ENCODE results near the gene L2HGDH. TPM values are rescaled to one million over a fixed set of nuclear protein-coding genes. Genes with fewer than 3 reads are reported as not detected.

L2HGDH gene
- total and polyA plus RNA-seq, 9 of the 15 experiments (the other 6 are each of a cell fraction or from before 2014, with no cell fraction given) = 1.7 to 16.1 (median 10.5) TPM

DNA sequence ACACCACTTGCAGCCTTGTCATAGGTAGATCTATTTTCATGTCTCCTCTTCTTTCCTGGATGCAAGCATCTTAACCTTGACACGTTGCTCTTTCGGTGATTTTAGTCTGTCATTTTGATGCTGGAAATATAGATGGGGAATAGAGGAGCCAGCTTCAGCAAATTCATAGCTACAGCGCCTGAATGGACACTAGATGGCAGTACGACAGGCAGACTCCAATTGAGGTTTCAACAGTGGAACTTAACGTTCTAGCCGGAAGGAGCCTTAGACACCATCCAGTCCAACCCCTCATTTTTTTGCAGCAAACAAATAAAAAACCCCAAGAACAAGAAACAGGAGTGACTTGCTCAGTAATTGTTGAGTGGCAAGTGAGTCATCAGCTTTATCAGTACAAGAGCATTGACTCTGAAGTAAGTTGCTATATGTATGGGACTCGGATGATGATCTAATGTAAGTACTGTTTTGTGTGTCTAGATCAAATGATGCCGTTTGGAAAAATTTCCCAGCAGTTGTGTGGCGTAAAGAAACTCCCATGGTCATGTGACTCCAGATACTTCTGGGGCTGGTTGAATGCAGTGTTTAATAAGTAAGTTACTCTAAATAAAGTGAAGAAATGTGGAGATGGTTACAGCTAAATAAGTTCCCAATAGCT lies 9.1 kb upstream of the L2HGDH start (continued):
- peak in 1 of 2 experiments; percentile 29; a peak in 1 of 4 replicates for TF ChIP-seq RCOR1 (IDR thresholded peaks at IDR 0.05; ENCODE audit: borderline replicate concordance in 1 of 2, low read depth in 2 of 2, low read length in 2 of 2)
- no peak for TF ChIP-seq MIER1 (IDR thresholded peaks at IDR 0.05; ENCODE audit: low read depth)
- TF ChIP-seq HDGF (IDR thresholded peaks at IDR 0.05) = no peak
- no peak for TF ChIP-seq RNF219 (CRISPR knock-in tag; IDR thresholded peaks at IDR 0.05)
- peak; percentile 24 for TF ChIP-seq CBFA2T2 (conservative IDR thresholded peaks at IDR 0.05)
- peak; percentile 23; the same call in 1 of the 2 replicates for TF ChIP-seq SP1 (CRISPR knock-in tag; IDR thresholded peaks at IDR 0.05)
- peak; percentile 51 for TF ChIP-seq NFE2 (IDR thresholded peaks at IDR 0.05; ENCODE audit: low read depth)
- no peak for TF ChIP-seq RUNX1 (IDR thresholded peaks at IDR 0.05; ENCODE audit: low read depth)
- TF ChIP-seq, protein P1, sequence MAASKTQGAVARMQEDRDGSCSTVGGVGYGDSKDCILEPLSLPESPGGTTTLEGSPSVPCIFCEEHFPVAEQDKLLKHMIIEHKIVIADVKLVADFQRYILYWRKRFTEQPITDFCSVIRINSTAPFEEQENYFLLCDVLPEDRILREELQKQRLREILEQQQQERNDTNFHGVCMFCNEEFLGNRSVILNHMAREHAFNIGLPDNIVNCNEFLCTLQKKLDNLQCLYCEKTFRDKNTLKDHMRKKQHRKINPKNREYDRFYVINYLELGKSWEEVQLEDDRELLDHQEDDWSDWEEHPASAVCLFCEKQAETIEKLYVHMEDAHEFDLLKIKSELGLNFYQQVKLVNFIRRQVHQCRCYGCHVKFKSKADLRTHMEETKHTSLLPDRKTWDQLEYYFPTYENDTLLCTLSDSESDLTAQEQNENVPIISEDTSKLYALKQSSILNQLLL (CRISPR knock-in tag; IDR thresholded peaks at IDR 0.05; ENCODE audit: borderline replicate concordance) = no peak
- TF ChIP-seq RNF2 (IDR thresholded peaks at IDR 0.05) = no peak
- no peak for TF ChIP-seq HDAC6 (IDR thresholded peaks at IDR 0.05; ENCODE audit: low read depth, low read length)
- peak; percentile 12 for TF ChIP-seq E2F8 (IDR thresholded peaks at IDR 0.05; ENCODE audit: low read depth, partially characterized antibody)
- no peak for TF ChIP-seq FOXO4 (CRISPR knock-in tag; IDR thresholded peaks at IDR 0.05)
- TF ChIP-seq, protein P2, sequence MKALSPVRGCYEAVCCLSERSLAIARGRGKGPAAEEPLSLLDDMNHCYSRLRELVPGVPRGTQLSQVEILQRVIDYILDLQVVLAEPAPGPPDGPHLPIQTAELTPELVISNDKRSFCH (CRISPR knock-in tag; IDR thresholded peaks at IDR 0.05) = no peak
- TF ChIP-seq, protein P2 (tag; IDR thresholded peaks at IDR 0.05) = no peak
- TF ChIP-seq ZNF639 (CRISPR knock-in tag; conservative IDR thresholded peaks at IDR 0.05 in 1 of 2, IDR thresholded peaks at IDR 0.05 in 1 of 2) = 0 out of 4 replicates have a peak, but pooled peaks of 1 of the 2 experiments have one; percentile 20
- TF ChIP-seq NEUROD1 (IDR thresholded peaks at IDR 0.05; ENCODE audit: borderline replicate concordance, low read depth, low read length, partially characterized antibody) = no peak
